Gastrocnemius medialis (tissue), 4 donors: ENCODE measurements around the gene MBNL2.

ENCODE experiments used
- CTCF ChIP-seq, 5 experiments: fragments of 450-650 bp in 3 of 5; fragments of 200-600 bp in 2 of 5; sonication (generic) in 2 of 5; IDR thresholded peaks in 4 of 5; conservative IDR thresholded peaks in 1 of 5; 1 replicate in 4 of 5; 2 replicates in 1 of 5; pipeline ENCODE4 v1.5.1; 2016 to 2019; ENCODE audit warnings: antibody characterized with exemption in 5 of 5, mild to moderate bottlenecking in 3 of 5, moderate library complexity in 3 of 5
- POLR2A ChIP-seq, 2 donors: fragments of 450-650 bp; IDR thresholded peaks; one replicate each; pipeline ENCODE4 v1.6.1; 2017; ENCODE audit warnings: antibody characterized with exemption in 2 of 2, mild to moderate bottlenecking in 2 of 2, moderate library complexity in 2 of 2

- TF ChIP-seq CTCF (IDR thresholded peaks at IDR 0.05 in 4 of 5, conservative IDR thresholded peaks at IDR 0.05 in 1 of 5) (no peak), POLR2A (IDR thresholded peaks at IDR 0.05) (no peak)
Observed at GRCh38 chr13:97342936-97343335, 120.8 kb downstream of the MBNL2 start.
